GM12878 (cell line): ENCODE results near the gene HDAC2. TPM values are rescaled to one million over a fixed set of nuclear protein-coding genes. Genes with fewer than 3 reads are reported as not detected.

ENCODE experiments used
- EZH2 ChIP-seq: IDR thresholded peaks from 2 replicates; pipeline ENCODE4 v1.6.1; 2012; ENCODE audit warnings: low read depth, mild to moderate bottlenecking, control low read depth, inconsistent platforms, low read length, borderline replicate concordance; ENCODE audit not compliant: control insufficient read depth
- HSF1 ChIP-seq: fragments of 150-350 bp; IDR thresholded peaks from 2 replicates; pipeline ENCODE4 v1.6.1; 2014; ENCODE audit warnings: mild to moderate bottlenecking, low read depth, low read length
- IRF3 ChIP-seq: fragments of 450-650 bp; IDR thresholded peaks from 2 replicates; pipeline ENCODE4 v1.6.1; 2014; ENCODE audit warnings: mild to moderate bottlenecking
- IRF5 ChIP-seq: fragments of 450-650 bp; IDR thresholded peaks from 2 replicates; pipeline ENCODE4 v1.6.1; 2017; ENCODE audit warnings: borderline replicate concordance
- NFYA ChIP-seq: IDR thresholded peaks from 2 replicates; pipeline ENCODE4 v1.6.1; 2011; ENCODE audit warnings: low read depth, mild to moderate bottlenecking, low read length, improper control_type of control experiment, borderline replicate concordance
- PKNOX1 ChIP-seq: fragments of 450-650 bp; IDR thresholded peaks from 2 replicates; pipeline ENCODE4 v1.6.1; 2016; ENCODE audit warnings: mild to moderate bottlenecking
- TAF1 ChIP-seq: IDR thresholded peaks from 2 replicates; pipeline ENCODE4 v1.6.1; 2011; ENCODE audit warnings: mild to moderate bottlenecking, low read depth, low read length, borderline replicate concordance
- TBL1XR1 ChIP-seq: IDR thresholded peaks from 2 replicates; pipeline ENCODE4 v1.6.1; 2012; ENCODE audit warnings: low read depth, low read length, improper control_type of control experiment
- USF2 ChIP-seq: IDR thresholded peaks from 2 replicates; pipeline ENCODE4 v1.6.1; 2011; ENCODE audit warnings: low read depth, low read length, improper control_type of control experiment, borderline replicate concordance
- ZBTB11 ChIP-seq: fragments of 450-650 bp; formaldehyde crosslinking; IDR thresholded peaks from 2 replicates; pipeline ENCODE4 v1.5.0; 2022; ENCODE audit warnings: mild to moderate bottlenecking, missing genetic modification characterization
- polyA plus RNA-seq, 11 experiments: library from polyadenylated mRNA; depleted of rRNA in 4 of 11; unstranded in 6 of 11; stranded (reverse) in 5 of 11; fragments of >200 nt; fragmentation: Nextera tagmentation in 4 of 11; fragmentation: Illumina TruSeq in 1 of 11; extraction: Ambion mirVana in 4 of 11; extraction: Trizol in 1 of 11; gene quantifications; 1 replicate in 1 of 11; 2 replicates in 10 of 11; pipeline versions ENCODE4 v1.2.1 to v1.2.3, GENCODE V29; 2011 to 2016; ENCODE audit warnings: inconsistent platforms in 2 of 11, missing spikeins in 2 of 11, low read depth in 1 of 11
- total RNA-seq, 4 experiments: library from RNA; depleted of rRNA in 3 of 4; stranded (reverse); fragments of >200 nt in 3 of 4; fragmentation: Illumina TruSeq in 1 of 4; extraction: Trizol in 1 of 4; gene quantifications; 2 replicates each; pipeline versions ENCODE4 v1.2.1 to v1.2.3, GENCODE V29; 2013 to 2021

HDAC2 gene
- total and polyA plus RNA-seq, 10 of the 15 experiments (the other 5 are each of a cell fraction or from before 2014, with no cell fraction given) = 40.4 to 210 (median 114) TPM

- TF ChIP-seq IRF3 = no peak
- no peak for TF ChIP-seq TBL1XR1
- no peak for TF ChIP-seq PKNOX1
- no peak for TF ChIP-seq EZH2
- TF ChIP-seq TAF1 = no peak
- no peak for TF ChIP-seq ZBTB11 (CRISPR knock-in tag)
- no peak for TF ChIP-seq NFYA
- TF ChIP-seq IRF5 = no peak
- no peak for TF ChIP-seq HSF1
- no peak for TF ChIP-seq USF2
These were observed 62.1 kb downstream of the HDAC2 start (continued) for GRCh38 chr6:113908801-113909200.
